ENCODE data around the gene SETX. TPM values are rescaled to one million over a fixed set of nuclear protein-coding genes. Genes with fewer than 3 reads are reported as not detected.

The SETX gene
- polyA plus RNA-seq, 1 experiment: 15.3 TPM

DNA sequence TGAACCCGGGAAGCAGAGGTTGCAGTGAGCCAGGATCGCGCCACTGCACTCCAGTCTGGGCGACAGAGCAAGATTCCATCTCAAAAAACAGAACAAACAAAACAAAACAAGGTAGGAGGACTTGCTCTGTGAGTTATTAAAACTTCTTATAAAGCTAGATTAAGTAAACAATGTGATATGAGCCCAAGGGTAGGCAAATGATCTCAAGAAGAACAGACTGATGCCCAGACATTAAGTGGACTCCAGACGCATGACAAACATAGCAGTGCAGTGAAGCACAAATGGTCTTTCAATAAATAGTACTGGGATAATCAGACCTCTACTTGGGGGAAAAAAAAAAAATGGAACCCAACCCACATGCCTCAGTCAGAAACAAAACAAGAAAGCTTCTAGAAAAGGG lies 45.7 kb downstream of the SETX start:
- DNase-seq (ENCODE audit: low read depth): no peak
- H3K4me3 ChIP-seq (ENCODE audit: low read depth, low read length): no peak overlapping the region
- ChIA-PET CTCF (interaction anchor here (0.7 to 1.0 kb wide), 2 partner anchors 8 to 14 kb away, joined by 3 read pairs; no protein-coding TSS in a partner anchor), POLR2A (no interaction called here)
- H3K36me3 ChIP-seq (ENCODE audit: control insufficient read depth, insufficient read depth, low read length): peaks cover 2% of the 10 kb centered on the region
- H3K27me3 ChIP-seq (ENCODE audit: control insufficient read depth, insufficient read depth, low read length): no peaks in the 10 kb centered on the region
- TF ChIP-seq, protein P1, sequence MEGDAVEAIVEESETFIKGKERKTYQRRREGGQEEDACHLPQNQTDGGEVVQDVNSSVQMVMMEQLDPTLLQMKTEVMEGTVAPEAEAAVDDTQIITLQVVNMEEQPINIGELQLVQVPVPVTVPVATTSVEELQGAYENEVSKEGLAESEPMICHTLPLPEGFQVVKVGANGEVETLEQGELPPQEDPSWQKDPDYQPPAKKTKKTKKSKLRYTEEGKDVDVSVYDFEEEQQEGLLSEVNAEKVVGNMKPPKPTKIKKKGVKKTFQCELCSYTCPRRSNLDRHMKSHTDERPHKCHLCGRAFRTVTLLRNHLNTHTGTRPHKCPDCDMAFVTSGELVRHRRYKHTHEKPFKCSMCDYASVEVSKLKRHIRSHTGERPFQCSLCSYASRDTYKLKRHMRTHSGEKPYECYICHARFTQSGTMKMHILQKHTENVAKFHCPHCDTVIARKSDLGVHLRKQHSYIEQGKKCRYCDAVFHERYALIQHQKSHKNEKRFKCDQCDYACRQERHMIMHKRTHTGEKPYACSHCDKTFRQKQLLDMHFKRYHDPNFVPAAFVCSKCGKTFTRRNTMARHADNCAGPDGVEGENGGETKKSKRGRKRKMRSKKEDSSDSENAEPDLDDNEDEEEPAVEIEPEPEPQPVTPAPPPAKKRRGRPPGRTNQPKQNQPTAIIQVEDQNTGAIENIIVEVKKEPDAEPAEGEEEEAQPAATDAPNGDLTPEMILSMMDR (IDR thresholded peaks at IDR 0.05; ENCODE audit: insufficient read depth, low read depth, low read length): no peak

DNA sequence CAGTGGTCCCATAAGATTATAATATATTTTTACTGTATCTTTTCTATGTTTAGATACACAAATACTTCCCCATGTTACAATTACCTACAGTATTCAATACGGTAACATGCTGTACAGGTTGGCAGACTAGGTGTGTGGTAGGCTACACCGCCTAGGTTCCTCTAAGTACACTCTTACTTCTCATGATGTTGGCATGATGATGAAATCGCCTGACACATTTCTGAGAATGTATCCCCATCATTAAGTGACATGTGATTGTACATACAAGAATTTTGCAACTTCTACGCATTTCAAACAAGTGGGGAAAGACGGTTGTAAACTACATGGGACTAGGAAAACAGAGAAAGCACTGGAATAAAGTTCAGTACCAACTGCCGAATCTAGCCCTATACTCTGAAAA lies 53.3 kb downstream of the SETX start:
- CTCF ChIA-PET: no interaction called here

DNA sequence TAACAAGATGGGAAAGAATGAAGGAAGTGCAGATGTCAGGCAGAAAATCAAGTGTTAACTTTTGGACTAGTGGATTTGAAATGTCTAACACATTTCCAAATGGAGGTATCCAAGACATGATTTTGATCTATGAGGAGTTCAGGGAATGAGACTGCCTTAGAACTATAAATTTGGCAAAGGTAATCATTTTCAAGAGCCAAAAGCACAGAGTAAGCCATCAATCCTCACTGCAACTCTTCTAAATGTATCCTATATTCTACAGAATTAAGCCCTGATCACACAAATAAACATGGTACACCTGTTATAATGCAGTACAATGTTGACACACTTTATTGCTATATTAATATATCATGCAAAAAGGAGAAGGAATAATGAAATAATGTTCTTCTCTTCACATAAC lies 55.6 kb downstream of the SETX start:
- ChIA-PET CTCF (no interaction called here), POLR2A (no interaction called here)
- peaks cover 11% of the 10 kb centered on the region for H3K36me3 ChIP-seq (ENCODE audit: control insufficient read depth, insufficient read depth, low read length)
- no peaks in the 10 kb centered on the region for H3K27me3 ChIP-seq (ENCODE audit: control insufficient read depth, insufficient read depth, low read length)
- H3K4me3 ChIP-seq (ENCODE audit: low read depth, low read length): no peak overlapping the region
- TF ChIP-seq, protein P1 (IDR thresholded peaks at IDR 0.05; ENCODE audit: insufficient read depth, low read depth, low read length): no peak
- no peak for DNase-seq (ENCODE audit: low read depth)

More for the DNA sequence above, 53.3 kb downstream of the SETX start:
- peaks cover 1% of the 10 kb centered on the region; the same call in 1 of the 2 replicates for H3K36me3 ChIP-seq (ENCODE audit: control insufficient read depth, insufficient read depth, low read length)
- TF ChIP-seq, protein P1 (IDR thresholded peaks at IDR 0.05; ENCODE audit: insufficient read depth, low read depth, low read length): no peak
- POLR2A ChIA-PET: no interaction called here
- H3K4me3 ChIP-seq (ENCODE audit: low read depth, low read length): no peak overlapping the region
- no peaks in the 10 kb centered on the region for H3K27me3 ChIP-seq (ENCODE audit: control insufficient read depth, insufficient read depth, low read length)
- DNase-seq (ENCODE audit: low read depth): no peak

DNA sequence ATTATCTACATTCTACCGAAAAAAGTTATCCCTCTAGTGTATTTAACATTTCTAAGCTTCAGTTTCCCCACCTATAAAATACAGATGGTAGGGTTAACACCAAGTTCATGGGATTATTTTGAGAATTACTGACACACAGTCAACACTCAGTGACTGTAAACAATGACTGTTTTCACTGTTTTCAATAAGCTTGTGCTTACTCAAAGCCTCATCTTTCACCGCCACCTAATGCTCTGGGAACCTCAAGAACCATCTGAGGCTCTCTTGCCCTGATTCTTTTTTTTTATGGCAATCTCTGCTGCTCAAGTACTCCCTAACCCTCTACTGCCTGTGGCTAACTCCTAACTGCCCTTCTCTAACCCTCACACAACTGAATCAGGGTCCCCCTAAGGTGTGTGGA lies 59.6 kb downstream of the SETX start:
- DNase-seq (ENCODE audit: low read depth): no peak
- TF ChIP-seq, protein P1 (IDR thresholded peaks at IDR 0.05; ENCODE audit: insufficient read depth, low read depth, low read length): no peak
- Histone ChIP-seq H3K27me3 (ENCODE audit: control insufficient read depth, insufficient read depth, low read length) (no peaks in the 10 kb centered on the region), H3K36me3 (ENCODE audit: control insufficient read depth, insufficient read depth, low read length) (peaks cover 12% of the 10 kb centered on the region), H3K4me3 (ENCODE audit: low read depth, low read length) (no peak overlapping the region)
- ChIA-PET POLR2A (no interaction called here), CTCF (interaction anchor here (0.5 to 1.8 kb wide), 2 partner anchors 14 to 26 kb away, joined by 3 to 11 read pairs; no protein-coding TSS in a partner anchor)

DNA sequence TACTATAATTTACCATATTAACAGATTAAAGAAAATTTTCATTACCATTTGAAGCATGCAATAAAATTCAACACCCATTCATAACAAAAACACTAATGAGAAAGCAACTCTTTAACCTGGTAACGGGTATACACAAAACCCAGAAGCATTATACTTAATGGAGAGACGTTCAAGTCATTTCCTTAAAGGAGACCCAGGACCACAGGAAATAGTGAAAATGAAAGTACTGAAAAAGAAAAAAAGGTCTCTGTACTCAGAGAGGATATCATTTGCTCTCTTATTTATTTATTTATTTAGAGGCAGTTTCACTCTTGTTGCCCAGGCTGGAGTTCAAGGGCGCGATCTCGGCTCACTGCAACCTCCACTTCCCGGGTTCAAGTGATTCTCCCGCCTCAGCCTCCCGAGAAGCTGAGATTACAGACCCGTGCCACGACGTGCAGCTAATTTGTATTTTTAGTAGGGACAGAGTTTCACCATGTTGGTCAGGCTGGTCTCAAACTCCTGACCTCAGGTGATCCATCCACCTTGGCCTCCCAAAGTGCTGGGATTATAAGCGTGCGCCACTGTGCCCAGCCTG lies 61.6 kb downstream of the SETX start:
- Histone ChIP-seq H3K36me3 (ENCODE audit: control insufficient read depth, insufficient read depth, low read length) (peaks cover 12% of the 10 kb centered on the region), H3K27me3 (ENCODE audit: control insufficient read depth, insufficient read depth, low read length) (no peaks in the 10 kb centered on the region), H3K4me3 (ENCODE audit: low read depth, low read length) (no peak overlapping the region)
- TF ChIP-seq, protein P1 (IDR thresholded peaks at IDR 0.05; ENCODE audit: insufficient read depth, low read depth, low read length): no peak
- DNase-seq (ENCODE audit: low read depth): no peak
- ChIA-PET POLR2A (no interaction called here), CTCF (interaction anchor here (0.9 kb wide), 1 partner anchor 24 kb away, joined by 5 read pairs; no protein-coding TSS in a partner anchor)
